NT2/D1 (cell line): ENCODE measurements around the gene C17orf67.

ENCODE experiments used
- DNase-seq: peaks from one replicate; pipeline ENCODE4 v3.0.0-alpha.2; 2011; ENCODE audit warnings: low read depth, low spot score
- H3K27me3 ChIP-seq: 2 replicates; pipeline ENCODE4 v1.6.0; 2011; ENCODE audit warnings: mild to moderate bottlenecking; ENCODE audit not compliant: insufficient read length, insufficient read depth
- H3K36me3 ChIP-seq: 2 replicates; pipeline ENCODE4 v1.6.1; 2011; ENCODE audit warnings: mild to moderate bottlenecking, low read length, mixed read lengths; ENCODE audit not compliant: insufficient read depth, insufficient read length
- H3K4me1 ChIP-seq: 2 replicates; pipeline ENCODE4 v1.5.1; 2011; ENCODE audit not compliant: insufficient read depth, insufficient read length
- H3K4me3 ChIP-seq: 2 replicates; pipeline ENCODE4 v1.5.1; 2011; ENCODE audit warnings: low read depth; ENCODE audit not compliant: insufficient read length
- H3K9ac ChIP-seq: 2 replicates; pipeline ENCODE4 v1.6.0; 2011; ENCODE audit warnings: low read depth; ENCODE audit not compliant: insufficient read length
- H3K9me3 ChIP-seq: 2 replicates; pipeline ENCODE4 v1.5.1; 2011; ENCODE audit warnings: mild to moderate bottlenecking, low read length; ENCODE audit not compliant: insufficient read depth
- SUZ12 ChIP-seq: IDR thresholded peaks from 2 replicates; pipeline ENCODE4 v1.6.1; 2011; ENCODE audit not compliant: insufficient read length, insufficient read depth; ENCODE audit errors: extremely low read depth
- YY1 ChIP-seq: IDR thresholded peaks from 2 replicates; pipeline ENCODE4 v1.6.1; 2011; ENCODE audit not compliant: insufficient read length, insufficient read depth
- ZNF274 ChIP-seq: IDR thresholded peaks from 2 replicates; pipeline ENCODE4 v1.6.1; 2011; ENCODE audit warnings: mild to moderate bottlenecking, low read depth, low read length

Gene C17orf67

DNA sequence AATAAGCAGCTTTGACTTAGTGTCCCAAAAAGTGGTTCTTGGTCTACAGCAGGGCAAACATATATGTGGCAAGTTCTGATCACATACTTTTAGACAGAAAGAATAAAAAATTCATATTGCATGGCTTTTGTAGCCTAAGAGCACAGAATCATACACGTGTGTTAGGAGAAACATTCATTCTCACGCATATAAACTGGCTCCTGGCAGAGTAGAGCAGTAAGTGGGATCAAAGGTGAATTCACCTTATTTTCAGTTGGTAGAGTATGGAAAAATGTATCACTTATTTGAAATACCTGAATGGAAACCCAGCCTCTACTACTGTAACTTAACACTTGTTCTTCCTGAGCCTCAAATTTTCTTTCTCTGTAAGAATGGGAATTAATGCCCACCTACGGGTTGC lies 35.0 kb upstream of the C17orf67 start:
- no peak for TF ChIP-seq YY1
- no peak for TF ChIP-seq ZNF274
- no peak for TF ChIP-seq SUZ12
- Histone ChIP-seq H3K4me3 (no peak overlapping the region), H3K27me3 (no peaks in the 10 kb centered on the region), H3K4me1 (no peaks in the 10 kb centered on the region), H3K9ac (no peak overlapping the region), H3K36me3 (peaks cover 4% of the 10 kb centered on the region), H3K9me3 (no peaks in the 10 kb centered on the region)
- DNase-seq = no peak

DNA sequence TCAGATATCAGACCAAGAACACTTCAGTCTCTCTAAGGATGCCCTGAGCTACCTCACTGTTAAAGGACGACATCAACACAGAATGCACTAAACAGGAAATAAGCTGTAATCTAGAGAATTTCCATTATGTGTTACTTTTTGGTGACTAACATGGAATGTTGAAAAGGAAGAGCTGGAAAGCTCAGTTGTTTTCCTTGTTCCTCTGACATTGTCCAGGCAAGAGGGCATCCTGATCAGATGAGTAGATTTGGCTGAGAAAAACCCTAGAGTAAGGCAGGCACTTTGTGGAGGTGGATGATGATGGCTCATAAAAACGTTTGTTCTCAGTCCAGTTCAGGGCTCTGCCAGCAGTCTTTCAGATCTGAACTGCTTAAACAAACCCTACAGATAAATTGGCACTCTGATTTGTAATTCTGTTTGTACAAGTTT lies 34.2 kb upstream of the C17orf67 start:
- DNase-seq = no peak
- H3K36me3 ChIP-seq = peaks cover 7% of the 10 kb centered on the region
- no peaks in the 10 kb centered on the region for H3K9me3 ChIP-seq
- no peak overlapping the region for H3K9ac ChIP-seq
- TF ChIP-seq YY1 (no peak), ZNF274 (no peak), SUZ12 (no peak)
- H3K4me1 ChIP-seq = no peaks in the 10 kb centered on the region
- no peaks in the 10 kb centered on the region for H3K27me3 ChIP-seq
- no peak overlapping the region for H3K4me3 ChIP-seq

DNA sequence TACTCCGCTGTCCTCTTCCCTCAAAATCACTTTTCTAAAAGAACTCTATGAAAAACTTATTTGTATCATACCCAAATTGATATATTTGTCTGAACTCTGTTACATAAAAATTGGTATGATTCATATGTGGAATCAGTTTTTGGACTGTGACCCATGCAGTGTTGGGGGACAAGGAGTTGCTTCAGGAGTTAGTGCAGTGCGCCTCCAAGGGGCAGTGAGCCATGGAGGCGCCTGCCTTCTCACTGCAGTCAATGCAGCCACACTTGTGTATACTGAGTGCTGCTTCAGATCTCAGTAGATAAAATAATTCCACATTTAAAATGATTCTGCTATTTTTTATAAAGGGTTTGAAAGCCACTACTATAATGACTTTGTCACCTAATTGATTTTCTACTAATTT lies 32.8 kb upstream of the C17orf67 start:
- TF ChIP-seq ZNF274 (no peak), YY1 (no peak), SUZ12 (no peak)
- no peaks in the 10 kb centered on the region for H3K9me3 ChIP-seq
- no peak overlapping the region for H3K9ac ChIP-seq
- DNase-seq = no peak
- H3K36me3 ChIP-seq = peaks cover 21% of the 10 kb centered on the region
- no peaks in the 10 kb centered on the region for H3K27me3 ChIP-seq
- no peak overlapping the region for H3K4me3 ChIP-seq
- no peaks in the 10 kb centered on the region for H3K4me1 ChIP-seq

DNA sequence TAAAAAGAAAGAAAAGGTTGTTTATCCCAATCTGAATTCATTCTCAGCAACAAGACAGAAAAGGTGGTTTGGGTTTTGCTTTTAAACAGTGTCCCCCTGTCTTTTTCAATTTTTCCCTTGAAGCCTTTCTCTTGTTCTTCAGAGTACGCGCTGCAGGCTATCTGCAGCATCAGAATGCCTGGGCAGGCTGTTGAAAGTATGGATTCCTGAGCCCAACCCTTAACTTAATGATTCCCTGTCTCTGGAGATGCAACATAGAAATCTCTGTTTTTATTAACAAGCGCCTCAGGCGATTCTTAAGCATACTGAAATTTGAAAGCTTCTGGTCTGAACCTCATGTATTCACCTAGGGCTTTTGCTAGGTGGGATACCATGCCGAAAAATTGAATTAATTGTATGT lies 32.4 kb upstream of the C17orf67 start:
- no peaks in the 10 kb centered on the region for H3K9me3 ChIP-seq
- no peak overlapping the region for H3K4me3 ChIP-seq
- no peak for DNase-seq
- no peaks in the 10 kb centered on the region for H3K4me1 ChIP-seq
- peaks cover 25% of the 10 kb centered on the region for H3K36me3 ChIP-seq
- no peaks in the 10 kb centered on the region for H3K27me3 ChIP-seq
- no peak overlapping the region for H3K9ac ChIP-seq
- TF ChIP-seq YY1 (no peak), ZNF274 (no peak), SUZ12 (no peak)

DNA sequence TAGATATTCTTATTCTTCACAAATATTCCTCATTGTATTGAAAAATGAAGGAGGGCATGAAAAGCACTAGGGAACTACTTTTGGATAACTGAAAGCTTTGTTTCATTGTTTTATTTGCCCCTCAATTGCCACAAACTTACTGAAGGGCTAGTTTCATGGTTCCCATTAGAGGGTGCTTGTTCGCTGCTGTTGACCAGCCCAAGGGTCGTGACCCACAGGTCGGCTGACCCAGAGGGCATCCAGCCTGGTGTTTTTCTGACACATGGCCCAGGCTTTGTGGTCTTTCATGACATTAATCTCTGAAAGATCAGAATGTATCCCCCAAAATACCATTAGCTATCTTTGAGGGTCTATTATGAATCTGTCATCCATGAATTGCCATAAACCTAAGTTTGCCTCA lies 30.3 kb upstream of the C17orf67 start:
- Histone ChIP-seq H3K9me3 (no peaks in the 10 kb centered on the region), H3K36me3 (peaks cover 33% of the 10 kb centered on the region), H3K4me3 (no peak overlapping the region), H3K4me1 (no peaks in the 10 kb centered on the region), H3K9ac (no peak overlapping the region), H3K27me3 (no peaks in the 10 kb centered on the region)
- no peak for DNase-seq
- TF ChIP-seq YY1 (no peak), SUZ12 (no peak), ZNF274 (no peak)

DNA sequence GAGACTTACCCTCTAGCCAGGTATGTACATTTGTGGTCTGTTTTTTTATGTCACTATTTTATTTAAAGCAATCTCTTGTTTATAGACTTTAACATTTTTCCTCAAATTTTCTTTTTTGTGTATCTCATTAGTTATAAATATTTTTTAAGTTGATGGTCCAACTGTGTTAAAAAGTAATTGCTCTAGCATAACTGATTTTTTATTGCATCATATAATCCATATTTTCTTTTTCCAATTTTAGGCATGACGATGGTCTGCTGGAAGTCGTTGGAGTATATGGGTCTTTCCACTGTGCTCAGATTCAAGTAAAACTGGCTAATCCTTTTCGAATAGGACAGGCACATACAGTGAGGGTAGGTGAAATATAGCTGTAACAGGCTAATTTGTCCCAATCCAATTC lies 28.2 kb upstream of the C17orf67 start:
- TF ChIP-seq YY1 = no peak
- no peak for TF ChIP-seq SUZ12
- no peak for TF ChIP-seq ZNF274
- Histone ChIP-seq H3K27me3 (no peaks in the 10 kb centered on the region), H3K9me3 (no peaks in the 10 kb centered on the region), H3K36me3 (peaks cover 40% of the 10 kb centered on the region), H3K4me3 (no peak overlapping the region), H3K9ac (no peak overlapping the region), H3K4me1 (no peaks in the 10 kb centered on the region)
- no peak for DNase-seq

DNA sequence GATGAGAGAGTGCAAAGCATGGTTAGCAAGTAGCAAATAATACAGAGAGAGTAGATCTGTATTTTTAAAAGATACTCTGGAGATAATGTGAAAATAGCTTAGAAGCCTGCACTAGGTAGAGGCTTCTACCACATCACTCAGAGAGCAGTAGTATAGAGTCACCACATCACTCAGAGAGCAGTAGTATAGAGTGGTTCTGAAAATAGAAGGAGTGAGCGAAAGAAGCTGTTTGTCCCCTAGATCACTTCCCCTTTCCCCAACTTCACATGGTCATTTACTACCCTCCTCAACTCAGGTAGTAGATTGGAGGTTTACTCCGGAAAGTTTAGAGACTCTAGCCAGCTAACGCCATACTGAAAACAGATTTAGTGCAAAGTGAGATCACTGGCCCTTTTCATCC lies 17.3 kb upstream of the C17orf67 start:
- no peak overlapping the region for H3K4me3 ChIP-seq
- H3K9ac ChIP-seq = no peak overlapping the region
- TF ChIP-seq SUZ12 (no peak), ZNF274 (no peak), YY1 (no peak)
- H3K27me3 ChIP-seq = no peaks in the 10 kb centered on the region
- H3K9me3 ChIP-seq = no peaks in the 10 kb centered on the region
- H3K4me1 ChIP-seq = no peaks in the 10 kb centered on the region
- DNase-seq = no peak
- H3K36me3 ChIP-seq = peaks cover 37% of the 10 kb centered on the region

DNA sequence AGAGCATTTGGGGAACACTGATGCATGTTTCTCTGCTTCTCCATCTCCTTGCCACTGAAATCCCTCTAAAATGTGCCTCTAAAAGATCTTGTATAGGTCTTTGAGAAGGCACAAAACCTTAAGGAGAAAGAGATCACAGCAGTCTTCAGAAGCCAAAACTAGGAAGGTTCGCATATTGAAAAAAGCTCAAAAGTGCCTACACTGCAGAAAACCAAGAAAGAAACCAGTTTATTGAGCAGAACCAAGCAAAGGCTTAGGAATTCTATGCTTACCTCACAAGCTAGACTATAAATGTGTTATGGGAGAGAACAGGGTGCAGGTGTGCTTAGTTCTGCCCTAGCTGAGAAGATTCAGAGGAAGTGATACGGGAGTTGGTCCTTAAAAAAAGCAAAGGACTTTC lies 16.9 kb upstream of the C17orf67 start:
- Histone ChIP-seq H3K9ac (no peak overlapping the region), H3K4me1 (no peaks in the 10 kb centered on the region), H3K36me3 (peaks cover 38% of the 10 kb centered on the region), H3K4me3 (no peak overlapping the region), H3K27me3 (no peaks in the 10 kb centered on the region), H3K9me3 (no peaks in the 10 kb centered on the region)
- TF ChIP-seq SUZ12 = no peak
- TF ChIP-seq ZNF274 = no peak
- TF ChIP-seq YY1 = no peak
- no peak for DNase-seq
